HAP-1 (cell line): ENCODE results near the gene SMIM20.

ENCODE experiments used
- DNase-seq, 2 experiments: peaks; one replicate each; pipeline ENCODE4 v3.0.0-alpha.2; 2016 to 2020; ENCODE audit warnings: low spot score in 2 of 2
- H3K27me3 ChIP-seq: fragments of 250-450 bp; sonication (Bioruptor Pico); 2 replicates; pipeline ENCODE4 v1.5.1; 2020; ENCODE audit warnings: low read depth, mild to moderate bottlenecking, moderate library complexity
- H3K36me3 ChIP-seq: fragments of 250-450 bp; sonication (Bioruptor Pico); replicated peaks from 2 replicates; pipeline ENCODE4 v1.5.1; 2020; ENCODE audit warnings: mild to moderate bottlenecking
- H3K4me1 ChIP-seq: fragments of 250-450 bp; sonication (Bioruptor Pico); 2 replicates; pipeline ENCODE4 v1.5.1; 2020; ENCODE audit warnings: mild to moderate bottlenecking
- H3K4me3 ChIP-seq: fragments of 250-450 bp; sonication (Bioruptor Pico); 2 replicates; pipeline ENCODE4 v1.5.1; 2020; ENCODE audit warnings: mild to moderate bottlenecking, moderate library complexity
- H3K9me3 ChIP-seq: fragments of 250-450 bp; sonication (Bioruptor Pico); 2 replicates; pipeline ENCODE4 v1.5.1; 2020; ENCODE audit warnings: mild to moderate bottlenecking, moderate library complexity
- in situ Hi-C: fragments of 300-500 bp; cut with MboI; formaldehyde crosslinking; loops from 3 replicates; pipeline ENCODE4 v1.14.3; 2020; ENCODE audit warnings: low sequenced_read_pairs, inconsistent platforms, mixed read lengths

SMIM20 gene

DNA sequence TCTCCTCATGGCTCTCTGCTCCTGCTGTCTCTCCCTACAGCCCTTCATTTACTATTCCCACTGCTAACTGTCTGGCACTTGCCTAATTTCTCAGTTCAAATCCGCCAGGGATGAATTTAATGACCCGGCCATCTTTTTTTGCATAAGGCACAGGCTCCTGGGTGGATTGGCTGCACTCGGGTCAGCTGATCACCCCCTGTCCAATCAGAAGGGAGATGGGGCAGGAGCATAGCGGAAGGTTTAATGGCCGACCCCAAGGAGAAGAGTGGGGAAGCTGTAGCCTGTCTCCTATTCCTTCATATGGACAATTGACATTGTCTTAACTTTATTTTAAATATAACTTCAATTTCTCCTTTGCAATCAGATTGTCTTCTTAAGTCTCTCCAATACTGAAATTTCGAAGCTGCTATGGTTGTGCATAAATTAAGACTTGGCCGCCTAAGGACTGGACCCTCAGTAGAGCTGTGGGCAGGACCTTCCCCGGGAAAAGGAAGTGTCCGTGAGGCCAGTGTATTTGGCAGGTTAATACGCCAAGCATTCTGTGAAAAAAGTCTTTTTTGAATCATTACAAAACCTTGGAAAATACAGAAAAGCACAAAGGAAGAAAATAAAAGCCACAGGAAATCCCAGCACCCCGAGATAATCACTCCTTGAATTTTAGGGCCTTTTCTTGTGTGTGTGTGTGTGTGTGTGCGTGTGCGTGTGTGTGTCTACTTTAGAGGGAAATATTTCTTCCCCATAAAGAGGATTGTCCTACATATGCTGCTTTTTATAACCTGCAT is 55.5 kb downstream of the SMIM20 start:
- H3K9me3 ChIP-seq, result no peaks in the 10 kb centered on the region
- no peak for DNase-seq
- in situ Hi-C loops, result no loop called here
- no peaks in the 10 kb centered on the region for H3K36me3 ChIP-seq
- H3K4me3 ChIP-seq, result no peak overlapping the region
- H3K4me1 ChIP-seq, result no peaks in the 10 kb centered on the region
- no peaks in the 10 kb centered on the region for H3K27me3 ChIP-seq

DNA sequence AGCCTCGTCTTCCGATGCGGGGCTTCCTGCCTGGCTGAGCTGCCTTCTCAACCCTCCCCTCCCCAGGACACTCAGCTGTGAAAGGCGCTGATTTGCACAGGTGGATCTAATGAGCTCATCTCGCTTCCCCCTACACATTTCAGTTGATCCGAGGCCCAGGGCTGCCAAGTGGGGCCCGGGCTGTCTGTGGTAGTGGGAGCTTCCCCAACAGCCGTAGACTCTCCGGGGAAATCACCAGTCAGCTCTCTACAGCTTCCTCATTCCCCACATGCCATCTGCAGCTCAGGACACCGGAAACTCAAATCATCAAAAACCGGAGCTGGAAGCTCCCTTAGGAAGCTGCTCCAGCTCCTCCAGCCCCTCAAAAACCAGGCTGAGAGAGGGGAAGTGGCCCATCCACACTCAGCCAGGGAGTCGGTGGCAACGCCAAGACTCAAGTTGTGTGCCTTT is 56.2 kb downstream of the SMIM20 start:
- H3K4me3 ChIP-seq, result no peak overlapping the region
- DNase-seq, result no peak
- no peaks in the 10 kb centered on the region for H3K36me3 ChIP-seq
- no peaks in the 10 kb centered on the region for H3K9me3 ChIP-seq
- no peaks in the 10 kb centered on the region for H3K27me3 ChIP-seq
- H3K4me1 ChIP-seq, result no peaks in the 10 kb centered on the region
- in situ Hi-C loops, result no loop called here

- in situ Hi-C loops, result no loop called here
- no peaks in the 10 kb centered on the region for H3K36me3 ChIP-seq
Measured at GRCh38 chr4:25970691-25971432, 56.8 kb downstream of the SMIM20 start.

DNA sequence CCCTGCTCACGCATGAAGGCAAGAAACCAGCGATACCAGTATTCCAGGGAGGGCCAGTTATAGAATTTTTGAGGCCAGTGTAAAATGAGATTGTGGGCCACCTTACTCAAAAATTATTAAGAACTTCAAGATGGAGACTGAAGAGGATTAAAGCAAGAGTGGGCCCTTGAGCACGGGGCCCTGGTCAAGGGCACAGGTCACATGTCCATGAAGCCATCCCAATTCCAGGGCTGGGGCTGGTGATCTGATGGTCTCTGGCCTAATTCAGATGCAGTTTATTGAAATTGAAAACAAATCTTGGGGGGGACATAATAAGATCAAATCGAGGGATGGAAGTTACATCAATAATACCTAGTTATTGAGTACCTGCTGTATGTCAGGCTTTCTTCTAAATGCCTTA is 58.3 kb downstream of the SMIM20 start:
- no peak overlapping the region for H3K4me3 ChIP-seq
- no peaks in the 10 kb centered on the region for H3K27me3 ChIP-seq
- no peaks in the 10 kb centered on the region for H3K36me3 ChIP-seq
- H3K9me3 ChIP-seq, result no peaks in the 10 kb centered on the region
- no peak for DNase-seq
- in situ Hi-C loops, result no loop called here
- no peaks in the 10 kb centered on the region for H3K4me1 ChIP-seq

More at GRCh38 chr4:25970691-25971432, 56.8 kb downstream of the SMIM20 start:
- H3K9me3 ChIP-seq, result no peaks in the 10 kb centered on the region
- H3K4me3 ChIP-seq, result no peak overlapping the region
- H3K4me1 ChIP-seq, result no peaks in the 10 kb centered on the region
- no peak for DNase-seq
- no peaks in the 10 kb centered on the region for H3K27me3 ChIP-seq

DNA sequence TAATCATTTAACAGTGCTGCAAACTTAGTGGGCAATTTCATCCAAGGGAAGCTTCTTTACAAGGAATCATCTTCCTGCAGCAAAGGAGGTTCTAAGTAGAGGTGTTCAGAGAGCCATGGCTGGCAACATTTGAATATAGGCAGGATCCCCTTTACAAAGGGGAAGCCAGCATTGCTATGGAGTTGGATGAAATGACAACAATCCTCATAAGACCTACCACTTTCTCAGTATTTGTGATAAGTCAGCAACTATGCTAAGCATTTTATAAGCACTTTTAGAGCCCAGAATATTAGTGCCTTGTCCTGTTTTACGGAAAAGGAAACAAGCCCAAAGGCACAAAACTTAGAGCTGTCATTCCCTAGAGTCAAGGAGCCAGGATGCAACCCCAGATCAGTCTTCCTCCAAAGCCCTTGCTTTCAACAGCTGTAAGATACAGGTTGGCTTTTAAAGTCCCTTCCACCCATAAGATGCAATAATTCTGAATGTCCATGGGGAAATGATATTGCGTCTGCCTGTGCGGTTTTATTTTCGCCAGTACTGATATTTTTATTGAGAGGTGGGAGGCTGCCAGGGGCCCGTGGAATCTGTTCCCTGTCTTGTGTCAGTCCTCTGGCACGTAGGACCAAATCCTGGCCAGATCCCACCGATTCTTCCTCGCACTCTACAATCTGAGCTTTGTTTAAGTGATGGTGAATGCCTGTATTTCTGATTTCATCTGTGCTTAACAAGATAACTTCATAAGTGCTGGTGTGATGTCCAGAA is 59.1 kb downstream of the SMIM20 start:
- DNase-seq, result no peak
- no peaks in the 10 kb centered on the region for H3K4me1 ChIP-seq
- no peaks in the 10 kb centered on the region for H3K36me3 ChIP-seq
- H3K4me3 ChIP-seq, result no peak overlapping the region
- no peaks in the 10 kb centered on the region for H3K27me3 ChIP-seq
- in situ Hi-C loops, result no loop called here
- H3K9me3 ChIP-seq, result no peaks in the 10 kb centered on the region

GRCh38 chr4:25976780-25977179 is 62.8 kb downstream of the SMIM20 start:
- H3K4me3 ChIP-seq, result no peak overlapping the region
- no peaks in the 10 kb centered on the region for H3K36me3 ChIP-seq
- no peak for DNase-seq
- no peaks in the 10 kb centered on the region for H3K9me3 ChIP-seq
- H3K4me1 ChIP-seq, result no peaks in the 10 kb centered on the region
- H3K27me3 ChIP-seq, result no peaks in the 10 kb centered on the region
- in situ Hi-C loops, result loop anchor here (25.0 kb wide), 1 partner anchor 1036 kb away; no protein-coding TSS in a partner anchor

GRCh38 chr4:25977397-25978170 is 63.6 kb downstream of the SMIM20 start:
- no peak for DNase-seq
- Histone ChIP-seq H3K4me1 (no peaks in the 10 kb centered on the region), H3K27me3 (no peaks in the 10 kb centered on the region), H3K36me3 (no peaks in the 10 kb centered on the region), H3K9me3 (no peaks in the 10 kb centered on the region), H3K4me3 (no peak overlapping the region)
- in situ Hi-C loops, result loop anchor here (25.0 kb wide), 1 partner anchor 1035 kb away; no protein-coding TSS in a partner anchor

DNA sequence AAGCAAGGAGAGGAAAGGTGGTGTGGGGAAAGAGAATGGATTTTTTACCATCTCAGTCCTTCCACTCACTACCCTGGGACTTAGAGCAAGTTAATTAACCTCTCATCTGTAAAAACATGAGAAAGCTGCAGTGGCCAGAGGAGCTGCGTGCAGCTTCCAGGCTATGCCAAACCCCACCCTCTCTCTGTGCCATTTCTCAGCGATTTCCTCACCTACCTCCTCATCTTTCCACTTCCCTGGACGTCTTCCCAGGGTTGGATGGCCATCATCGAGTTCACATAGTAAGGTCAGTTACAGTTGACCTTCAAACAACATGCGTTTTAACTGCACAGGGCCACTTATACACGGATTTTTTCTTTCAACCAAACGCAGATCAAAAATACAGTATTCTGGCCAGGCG is 64.3 kb downstream of the SMIM20 start:
- Histone ChIP-seq H3K4me1 (no peaks in the 10 kb centered on the region), H3K4me3 (no peak overlapping the region), H3K9me3 (no peaks in the 10 kb centered on the region), H3K36me3 (no peaks in the 10 kb centered on the region), H3K27me3 (no peaks in the 10 kb centered on the region)
- in situ Hi-C loops, result loop anchor here (25.0 kb wide), 1 partner anchor 1034 kb away; no protein-coding TSS in a partner anchor
- no peak for DNase-seq
